SK-N-SH (cell line): ENCODE measurements around the gene TTC7B. TPM values are rescaled to one million over a fixed set of nuclear protein-coding genes. Genes with fewer than 3 reads are reported as not detected.

Source experiments
- CTCF ChIA-PET: fragments of 300-600, 350-600 bp; formaldehyde crosslinking; extraction: SDS; loops from one replicate; lab custom pipeline; 2021; lab: Yijun Ruan, JAX
- POLR2A ChIA-PET: fragments of 350-600 bp; sonication (Branson Sonifier 250); formaldehyde crosslinking; extraction: SDS; loops from one replicate; lab custom pipeline; 2020; ENCODE audit warnings: antibody characterized with exemption, inconsistent platforms; lab: Yijun Ruan, JAX
- DNase-seq: peaks from one replicate; pipeline ENCODE4 v3.0.0; 2012
- H2AFZ ChIP-seq: fragments of 200-600 bp; sonication (generic); 2 replicates; pipeline ENCODE4 v1.8.1; 2016; ENCODE audit warnings: antibody characterized with exemption, mild to moderate bottlenecking, low read depth
- H3F3A ChIP-seq: fragments of 200-600 bp; sonication (generic); replicated peaks from 2 replicates; pipeline ENCODE3; 2016; ENCODE audit warnings: antibody characterized with exemption, mild to moderate bottlenecking; ENCODE audit not compliant: insufficient read depth
- H3K27ac ChIP-seq, 2 experiments: fragments of 200-500 bp in 1 of 2; fragments of 200-600 bp in 1 of 2; sonication (Bioruptor generic) in 1 of 2; sonication (generic), shearing (Covaris generic) in 1 of 2; 2 replicates each; pipeline versions ENCODE4 v1.5.1 to v1.6.1; 2014 to 2016; ENCODE audit warnings: low read depth in 2 of 2, inconsistent platforms in 1 of 2, low read length in 1 of 2, mild to moderate bottlenecking in 1 of 2, mixed read lengths in 1 of 2
- H3K27me3 ChIP-seq: fragments of 200-600 bp; sonication (generic), shearing (Covaris generic); 2 replicates; pipeline ENCODE4 v1.6.1; 2016; ENCODE audit warnings: mixed run types; ENCODE audit not compliant: insufficient read depth
- H3K36me3 ChIP-seq, 2 experiments: fragments of 200-500 bp in 1 of 2; fragments of 200-600 bp in 1 of 2; sonication (Bioruptor generic) in 1 of 2; sonication (generic) in 1 of 2; replicated peaks in 1 of 2; 2 replicates each; pipeline versions ENCODE3 to v1.5.1; 2014 to 2016; ENCODE audit warnings: low read length in 1 of 2, mild to moderate bottlenecking in 1 of 2; ENCODE audit not compliant: insufficient read depth in 2 of 2, control insufficient read depth in 1 of 2
- H3K4me1 ChIP-seq, 2 experiments: fragments of 200-500 bp in 1 of 2; fragments of 200-600 bp in 1 of 2; sonication (Bioruptor generic) in 1 of 2; sonication (generic), shearing (Covaris generic) in 1 of 2; 2 replicates each; pipeline versions ENCODE4 v1.5.1 to v1.6.1; 2014 to 2016; ENCODE audit warnings: low read depth in 1 of 2, low read length in 1 of 2, mixed run types in 1 of 2; ENCODE audit not compliant: insufficient read depth in 2 of 2, control insufficient read depth in 1 of 2
- H3K4me2 ChIP-seq: fragments of 200-600 bp; sonication (generic), shearing (Covaris generic); 2 replicates; pipeline ENCODE4 v1.6.1; 2017; ENCODE audit warnings: mixed run types
- H3K4me3 ChIP-seq, 2 experiments: fragments of 200-500 bp in 1 of 2; fragments of 200-600 bp in 1 of 2; sonication (Bioruptor generic) in 1 of 2; sonication (generic), shearing (Covaris generic) in 1 of 2; 2 replicates each; pipeline versions ENCODE4 v1.5.1 to v1.8.1; 2014 to 2016; ENCODE audit warnings: low read depth in 2 of 2, inconsistent platforms in 1 of 2, low read length in 1 of 2, mild to moderate bottlenecking in 1 of 2, mixed read lengths in 1 of 2, moderate library complexity in 1 of 2
- H3K79me2 ChIP-seq: fragments of 200-600 bp; sonication (generic); 2 replicates; pipeline ENCODE4 v1.8.1; 2017; ENCODE audit warnings: mild to moderate bottlenecking; ENCODE audit not compliant: insufficient read depth
- H3K9ac ChIP-seq: fragments of 200-600 bp; sonication (generic); 2 replicates; pipeline ENCODE4 v1.6.1; 2017; ENCODE audit warnings: mixed run types
- H3K9me2 ChIP-seq: fragments of 200-600 bp; sonication (generic); 2 replicates; pipeline ENCODE4 v1.6.1; 2017; ENCODE audit warnings: mixed run types
- H3K9me3 ChIP-seq: fragments of 200-600 bp; sonication (generic); 2 replicates; pipeline ENCODE4 v1.6.1; 2017; ENCODE audit warnings: mixed run types, mild to moderate bottlenecking, moderate library complexity
- H4K20me1 ChIP-seq: fragments of 200-600 bp; sonication (generic); 2 replicates; pipeline ENCODE4 v1.6.1; 2017; ENCODE audit warnings: mild to moderate bottlenecking, mixed run types; ENCODE audit not compliant: insufficient read depth
- EZH2phosphoT487 ChIP-seq: fragments of 200-600 bp; sonication (generic); IDR thresholded peaks from 2 replicates; pipeline ENCODE4 v1.6.1; 2017; ENCODE audit warnings: low read depth, mixed run types, mild to moderate bottlenecking, antibody characterized with exemption, moderate library complexity, borderline replicate concordance
- POLR2AphosphoS5 ChIP-seq: IDR thresholded peaks from 2 replicates; pipeline ENCODE4 v1.6.1; 2012; ENCODE audit warnings: low read depth, low read length
- RAD21 ChIP-seq: IDR thresholded peaks from 2 replicates; pipeline ENCODE4 v1.6.1; 2012; ENCODE audit warnings: mild to moderate bottlenecking, low read length
- RCOR1 ChIP-seq: fragments of 150-350 bp; IDR thresholded peaks from 2 replicates; pipeline ENCODE4 v1.6.1; 2017; ENCODE audit warnings: antibody characterized with exemption, low read length
- SIN3A ChIP-seq: IDR thresholded peaks from 2 replicates; pipeline ENCODE4 v1.6.1; 2012; ENCODE audit warnings: low read depth, mild to moderate bottlenecking, low read length, moderate library complexity, borderline replicate concordance
- TAF1 ChIP-seq: IDR thresholded peaks from 2 replicates; pipeline ENCODE4 v1.6.1; 2012; ENCODE audit warnings: low read depth, mild to moderate bottlenecking, low read length, moderate library complexity, borderline replicate concordance
- USF2 ChIP-seq: fragments of 150-350 bp; IDR thresholded peaks from 2 replicates; pipeline ENCODE4 v1.6.1; 2017; ENCODE audit warnings: antibody characterized with exemption, low read length, low read depth, borderline replicate concordance
- WGBS: methylation state at CpG from one replicate; pipeline ENCODE4 v1.1.6; 2017; ENCODE audit warnings: low lambda C conversion rate; 5-methylcytosine and 5-hydroxymethylcytosine counted together
- polyA plus RNA-seq, 3 experiments: library from polyadenylated mRNA; depleted of rRNA; stranded (reverse); fragments of >200 nt; gene quantifications; 2 replicates each; pipeline ENCODE4 v1.2.3, GENCODE V29; 2012
- TF ChIP-seq, protein P1 (sequence below): fragments of 150-350 bp; IDR thresholded peaks from 2 replicates; pipeline ENCODE4 v1.6.1; 2016; ENCODE audit warnings: mild to moderate bottlenecking, low read depth, low read length

The TTC7B gene
- polyA plus RNA-seq, 1 of the 3 experiments (the other 2 are of a cell fraction), result 43.1 TPM

GRCh38 chr14:90582166-90582565 is 234.1 kb downstream of the TTC7B start:
- no peak for DNase-seq
- TF ChIP-seq USF2 (no peak), TAF1 (no peak)
- TF ChIP-seq, all 33 proteins: peak for 0
- no peak overlapping the region for H3K4me3 ChIP-seq
- WGBS, result no CpG with 5 or more reads among the region's 3 CpGs
- H3K4me2 ChIP-seq, result no peak overlapping the region
- POLR2A ChIA-PET, result no interaction called here
- no peaks in the 10 kb centered on the region for H3K27me3 ChIP-seq
- H3K36me3 ChIP-seq, result peaks cover 0 to 7% of the 10 kb centered on the region in 2 experiments
- H3K9me2 ChIP-seq, result no peaks in the 10 kb centered on the region
- no peaks in the 10 kb centered on the region for H4K20me1 ChIP-seq
- peaks cover 0 to 23% of the 10 kb centered on the region in 2 experiments; a peak in 1 of 4 replicates for H3K4me1 ChIP-seq
- H3F3A ChIP-seq, result no peaks in the 10 kb centered on the region
- no peak overlapping the region for H3K9ac ChIP-seq
- H2AFZ ChIP-seq, result no peak overlapping the region
- H3K79me2 ChIP-seq, result no peaks in the 10 kb centered on the region
- CTCF ChIA-PET, result interaction anchor here (1.8 kb wide), 1 partner anchor 183 kb away, joined by 5 read pairs; no protein-coding TSS in a partner anchor
- no peak overlapping the region for H3K27ac ChIP-seq
- no peaks in the 10 kb centered on the region for H3K9me3 ChIP-seq

- POLR2A ChIA-PET, result no interaction called here
- TF ChIP-seq SIN3A (no peak), RCOR1 (no peak), RAD21 (no peak), POLR2AphosphoS5 (no peak), EZH2phosphoT487 (no peak)
- TF ChIP-seq, protein P1, sequence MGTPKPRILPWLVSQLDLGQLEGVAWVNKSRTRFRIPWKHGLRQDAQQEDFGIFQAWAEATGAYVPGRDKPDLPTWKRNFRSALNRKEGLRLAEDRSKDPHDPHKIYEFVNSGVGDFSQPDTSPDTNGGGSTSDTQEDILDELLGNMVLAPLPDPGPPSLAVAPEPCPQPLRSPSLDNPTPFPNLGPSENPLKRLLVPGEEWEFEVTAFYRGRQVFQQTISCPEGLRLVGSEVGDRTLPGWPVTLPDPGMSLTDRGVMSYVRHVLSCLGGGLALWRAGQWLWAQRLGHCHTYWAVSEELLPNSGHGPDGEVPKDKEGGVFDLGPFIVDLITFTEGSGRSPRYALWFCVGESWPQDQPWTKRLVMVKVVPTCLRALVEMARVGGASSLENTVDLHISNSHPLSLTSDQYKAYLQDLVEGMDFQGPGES, result no peak
- no peaks in the 10 kb centered on the region for H4K20me1 ChIP-seq
- H3K4me2 ChIP-seq, result no peak overlapping the region
- no peaks in the 10 kb centered on the region for H3K9me3 ChIP-seq
- CTCF ChIA-PET, result no interaction called here
- no peak for DNase-seq
- H3K79me2 ChIP-seq, result no peaks in the 10 kb centered on the region
- no peak overlapping the region for H3K9ac ChIP-seq
- 78% methylated on average over 7 of the region's 8 CpGs for WGBS
- no peak overlapping the region; a peak in 1 of 4 replicates for H3K27ac ChIP-seq
- no peak overlapping the region for H2AFZ ChIP-seq
- H3F3A ChIP-seq, result no peaks in the 10 kb centered on the region
- H3K4me3 ChIP-seq, result no peak overlapping the region
- H3K27me3 ChIP-seq, result no peaks in the 10 kb centered on the region
- peaks cover 0 to 23% of the 10 kb centered on the region in 2 experiments; a peak in 1 of 4 replicates for H3K4me1 ChIP-seq
- H3K36me3 ChIP-seq, result peaks cover 0 to 7% of the 10 kb centered on the region in 2 experiments
- no peaks in the 10 kb centered on the region for H3K9me2 ChIP-seq
Observed at GRCh38 chr14:90581745-90582144, 234.5 kb downstream of the TTC7B start.
